T-helper 9 cell (primary cell): ENCODE measurements around the gene GABBR1.

Experiments used
- DNase-seq: peaks from one replicate; pipeline ENCODE4 v3.0.0-alpha.2; 2020

Gene GABBR1

GRCh38 chr6:29617782-29618554 lies 15.0 kb downstream of the GABBR1 start:
- DNase-seq: no peak

GRCh38 chr6:29611426-29611825 lies 21.6 kb downstream of the GABBR1 start:
- no peak for DNase-seq

GRCh38 chr6:29610540-29610939 lies 22.4 kb downstream of the GABBR1 start:
- DNase-seq: no peak

- DNase-seq: no peak
Measured at GRCh38 chr6:29608131-29608530, 24.9 kb downstream of the GABBR1 start.

GRCh38 chr6:29603930-29604329 lies 29.1 kb downstream of the GABBR1 start:
- no peak for DNase-seq

GRCh38 chr6:29603456-29603855 lies 29.5 kb downstream of the GABBR1 start:
- DNase-seq: no peak

- no peak for DNase-seq
Measured at GRCh38 chr6:29602564-29603361, 30.2 kb downstream of the GABBR1 start.

GRCh38 chr6:29598172-29598747 lies 34.7 kb downstream of the GABBR1 start:
- DNase-seq: no peak

- no peak for DNase-seq
Measured at GRCh38 chr6:29597184-29597583, 35.8 kb downstream of the GABBR1 start.

GRCh38 chr6:29596381-29596900 lies 36.5 kb downstream of the GABBR1 start:
- DNase-seq: no peak

GRCh38 chr6:29593199-29593855 lies 39.7 kb downstream of the GABBR1 start:
- no peak for DNase-seq

- no peak for DNase-seq
Measured at GRCh38 chr6:29591677-29592076, 41.3 kb downstream of the GABBR1 start.

- DNase-seq: no peak
Measured at GRCh38 chr6:29590218-29590808, 42.7 kb downstream of the GABBR1 start.

- DNase-seq: peak; percentile 40
Measured at GRCh38 chr6:29589423-29590048, 43.4 kb downstream of the GABBR1 start.

GRCh38 chr6:29584821-29585220 lies 48.2 kb downstream of the GABBR1 start, which contains the start of gene OR2H2:
TSS of gene OR2H2 (plus strand) at chr6:29585121. CDS start at chr6:29587945, 2,824 bp downstream.
- DNase-seq: no peak

- DNase-seq: no peak
Measured at GRCh38 chr6:29577544-29577943, 55.4 kb downstream of the GABBR1 start.

GRCh38 chr6:29576056-29576455 lies 56.9 kb downstream of the GABBR1 start:
- no peak for DNase-seq

- DNase-seq: no peak
Measured at GRCh38 chr6:29567991-29568390, 65.0 kb downstream of the GABBR1 start.

GRCh38 chr6:29567541-29567940 lies 65.4 kb downstream of the GABBR1 start:
- no peak for DNase-seq

- DNase-seq: no peak
Measured at GRCh38 chr6:29566856-29567255, 66.1 kb downstream of the GABBR1 start.

- no peak for DNase-seq
Measured at GRCh38 chr6:29564875-29565274, 68.1 kb downstream of the GABBR1 start.

GRCh38 chr6:29563435-29563965 lies 69.5 kb downstream of the GABBR1 start:
- DNase-seq: no peak
